GM21367 (cell line): ENCODE results near the gene COL4A3.

Experiments used
- ATAC-seq: cut with Tn5 transposase; IDR thresholded peaks from one replicate; pipeline ENCODE4 v1.9.1; 2021; ENCODE audit not compliant: unreplicated experiment

Gene COL4A3

GRCh38 chr2:227285741-227286236 is 121.4 kb downstream of the COL4A3 start:
- ATAC-seq = no peak

- no peak for ATAC-seq
Measured at GRCh38 chr2:227287771-227288170, 123.3 kb downstream of the COL4A3 start.

- ATAC-seq = no peak
Measured at GRCh38 chr2:227292314-227292713, 127.9 kb downstream of the COL4A3 start.

GRCh38 chr2:227293531-227293930 is 129.1 kb downstream of the COL4A3 start:
- ATAC-seq = no peak

GRCh38 chr2:227295806-227296205 is 131.4 kb downstream of the COL4A3 start:
- no peak for ATAC-seq

- no peak for ATAC-seq
Measured at GRCh38 chr2:227296671-227297405, 132.4 kb downstream of the COL4A3 start.

GRCh38 chr2:227301523-227301922 is 137.1 kb downstream of the COL4A3 start:
- ATAC-seq = no peak

GRCh38 chr2:227308784-227309183 is 144.4 kb downstream of the COL4A3 start:
- ATAC-seq = peak; percentile 91

- ATAC-seq = no peak
Measured at GRCh38 chr2:227310756-227311110, 146.3 kb downstream of the COL4A3 start.

GRCh38 chr2:227311861-227312506 is 147.6 kb downstream of the COL4A3 start:
- ATAC-seq = no peak

GRCh38 chr2:227312579-227312978 is 148.2 kb downstream of the COL4A3 start:
- ATAC-seq = no peak

GRCh38 chr2:227313310-227313709 is 148.9 kb downstream of the COL4A3 start:
- no peak for ATAC-seq

- ATAC-seq = no peak
Measured at GRCh38 chr2:227317834-227318233, 153.4 kb downstream of the COL4A3 start.

- no peak for ATAC-seq
Measured at GRCh38 chr2:227320305-227321094, 156.1 kb downstream of the COL4A3 start.

- ATAC-seq = no peak
Measured at GRCh38 chr2:227322530-227323205, 158.2 kb downstream of the COL4A3 start.

- no peak for ATAC-seq
Measured at GRCh38 chr2:227323818-227324217, 159.4 kb downstream of the COL4A3 start.

GRCh38 chr2:227324642-227324994 is 160.2 kb downstream of the COL4A3 start:
- no peak for ATAC-seq

GRCh38 chr2:227324995-227325838 is 160.8 kb downstream of the COL4A3 start, which contains the start of gene MFF:
TSS of gene MFF (plus strand) at chr2:227325251. CDS start at chr2:227330666, 5,415 bp downstream.
- ATAC-seq = peak; percentile 98

- ATAC-seq = peak; percentile 4
Measured at GRCh38 chr2:227325839-227326195, 161.4 kb downstream of the COL4A3 start.

GRCh38 chr2:227326783-227327182 is 162.4 kb downstream of the COL4A3 start:
- ATAC-seq = no peak
